T47D (cell line): ENCODE measurements around the gene APOB.

ENCODE experiments used
- DNase-seq, 2 experiments: peaks; one replicate each; pipeline versions ENCODE4 v3.0.0 to v3.0.0-alpha.2; 2011 to 2012; ENCODE audit warnings: low read depth in 1 of 2, low spot score in 1 of 2
- JUND ChIP-seq: IDR thresholded peaks from 2 replicates; pipeline ENCODE4 v1.6.1; 2012; ENCODE audit warnings: low read depth
- in situ Hi-C: cut with HindIII; loops from 2 replicates; pipeline ENCODE4 v1.10.0; 2016; ENCODE audit warnings: low sequenced_read_pairs, low pct_unique_long_range_greater_than_20kb

APOB gene

GRCh38 chr2:21024198-21024597, 19.7 kb downstream of the APOB start:
- no peak for TF ChIP-seq JUND
- in situ Hi-C loops, result no loop called here
- DNase-seq, result no peak

DNA sequence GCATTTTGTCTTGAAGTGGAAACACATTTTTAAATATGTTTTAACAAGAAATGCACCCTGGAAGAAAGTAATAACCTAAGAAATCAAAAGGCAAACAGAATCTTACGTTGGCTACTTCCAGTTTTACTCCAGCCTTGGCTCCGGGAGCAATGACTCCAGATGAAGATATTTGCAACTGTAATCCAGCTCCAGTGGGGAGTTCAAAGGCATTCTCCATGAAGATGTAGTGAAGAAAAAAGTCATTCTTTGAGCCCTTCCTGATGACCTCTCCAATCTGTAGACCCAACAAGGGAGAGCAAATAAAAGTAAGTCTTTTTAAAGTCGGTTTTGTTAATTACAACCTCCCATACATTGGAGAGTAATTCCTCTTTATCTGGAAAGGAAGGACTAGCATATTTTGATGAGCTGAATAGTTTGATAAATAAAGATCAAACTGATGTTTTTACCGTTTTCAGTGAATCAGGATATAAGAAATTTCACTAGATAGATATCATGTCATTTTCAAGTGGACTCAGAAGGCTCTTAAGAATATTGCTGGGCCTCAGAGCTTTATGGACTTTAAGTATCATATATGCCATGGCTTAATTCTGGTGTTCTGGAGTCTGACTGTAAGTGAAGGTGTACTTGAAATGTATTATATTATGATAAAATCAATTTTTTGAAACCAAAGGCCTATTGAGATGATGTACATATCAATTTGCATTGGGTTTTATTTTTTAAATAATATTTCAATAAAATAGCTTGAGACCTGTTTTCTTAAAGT, 20.3 kb downstream of the APOB start:
- TF ChIP-seq JUND, result no peak
- in situ Hi-C loops, result no loop called here
- no peak for DNase-seq

- no peak for DNase-seq
- TF ChIP-seq JUND, result no peak
- in situ Hi-C loops, result no loop called here
Observed at GRCh38 chr2:21022792-21023367, 21.0 kb downstream of the APOB start.

DNA sequence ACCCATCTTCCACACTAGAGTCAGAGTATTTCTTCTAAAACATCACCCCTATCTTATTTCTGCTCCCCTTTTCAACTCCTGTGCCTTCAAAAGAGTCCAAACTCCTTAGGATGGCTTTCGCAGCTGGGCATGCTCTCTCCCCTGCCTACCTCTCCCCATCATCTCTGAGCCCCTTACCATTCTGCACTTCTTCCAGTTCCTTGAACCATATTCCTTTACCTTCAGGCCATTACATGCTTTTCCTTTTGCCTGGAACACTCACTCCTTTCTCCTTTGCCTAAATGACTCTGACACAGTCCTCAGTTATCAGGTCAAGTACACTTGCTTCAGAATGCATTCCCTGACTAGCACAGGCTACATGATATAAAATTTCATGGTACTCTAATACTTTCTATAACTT, 22.4 kb downstream of the APOB start:
- TF ChIP-seq JUND, result no peak
- DNase-seq, result no peak
- in situ Hi-C loops, result no loop called here

DNA sequence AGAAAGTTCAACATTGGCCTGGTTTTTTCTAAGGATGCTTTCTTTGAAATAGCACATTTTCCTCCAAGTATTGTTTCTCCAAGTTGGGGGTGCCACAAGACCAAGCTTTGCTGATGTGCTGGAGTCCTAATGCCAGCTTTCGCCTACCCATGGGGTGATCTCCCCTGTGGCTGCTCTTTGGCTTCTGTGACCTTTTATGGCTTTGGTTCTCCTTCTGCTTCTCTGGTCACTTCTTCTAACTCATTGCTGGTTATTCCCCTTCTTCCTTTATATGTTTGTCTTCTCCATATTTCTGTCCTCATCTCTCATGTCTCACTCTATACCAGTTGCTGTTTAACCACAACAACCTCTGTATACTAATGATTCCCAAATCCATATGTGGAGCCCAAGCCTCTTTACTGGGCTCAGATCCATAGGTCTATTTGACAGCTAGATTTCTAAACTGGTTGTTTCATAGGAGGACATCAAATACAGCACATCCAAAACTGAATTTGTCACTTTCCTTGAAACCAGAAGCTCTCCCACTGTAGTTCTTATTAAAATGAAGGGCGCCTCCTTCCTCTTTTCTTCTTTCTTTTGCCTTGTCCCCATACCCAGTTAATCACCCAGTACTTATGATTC, 23.1 kb downstream of the APOB start:
- TF ChIP-seq JUND, result no peak
- no peak for DNase-seq
- in situ Hi-C loops, result no loop called here

DNA sequence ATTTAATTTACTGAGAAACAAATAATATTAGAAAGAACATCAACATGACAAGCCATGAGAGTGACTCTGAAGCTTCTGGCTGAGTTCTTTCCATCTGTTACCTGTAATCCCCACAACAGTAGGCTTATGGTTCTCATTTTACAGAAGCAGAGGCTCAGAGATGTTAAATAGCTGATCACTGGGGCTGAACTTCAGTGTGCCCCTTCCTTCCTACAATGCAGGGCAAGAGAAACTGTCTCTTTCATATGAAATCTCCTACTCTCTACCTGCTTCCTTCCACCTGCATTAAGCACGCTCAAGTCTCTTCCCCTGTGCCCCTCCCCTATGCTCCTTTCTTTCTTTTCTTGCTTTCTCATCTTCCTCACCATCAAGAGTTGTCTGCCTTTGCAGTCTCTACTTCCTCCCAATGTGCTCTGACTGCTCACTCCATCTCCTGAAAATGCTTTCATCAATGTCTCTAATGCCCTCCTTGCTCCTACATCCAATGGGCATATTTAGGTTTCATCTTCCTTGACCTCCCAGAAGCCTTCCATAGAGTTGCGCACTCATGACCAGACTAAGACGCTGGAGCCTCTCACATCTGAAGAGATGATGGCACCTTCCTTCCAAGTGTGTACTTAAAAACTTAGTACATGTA, 23.7 kb downstream of the APOB start:
- TF ChIP-seq JUND, result no peak
- DNase-seq, result no peak
- in situ Hi-C loops, result no loop called here

DNA sequence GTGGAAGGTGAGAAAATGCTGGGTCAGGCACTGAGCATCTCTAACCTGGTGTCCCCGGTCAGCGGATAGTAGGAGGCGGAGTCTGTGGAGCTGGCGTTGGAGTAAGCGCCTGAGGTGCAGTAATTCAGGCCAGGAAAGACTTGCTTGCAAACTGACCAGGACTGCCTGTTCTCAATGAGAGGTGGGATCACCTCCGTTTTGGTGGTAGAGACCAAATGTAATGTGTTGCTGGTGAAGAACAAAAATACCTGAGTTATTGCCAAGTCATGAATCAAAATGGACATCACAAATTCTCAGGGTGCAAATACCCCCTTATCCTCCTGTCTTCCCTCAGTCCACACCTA, 24.2 kb downstream of the APOB start:
- in situ Hi-C loops, result no loop called here
- no peak for TF ChIP-seq JUND
- DNase-seq, result no peak

DNA sequence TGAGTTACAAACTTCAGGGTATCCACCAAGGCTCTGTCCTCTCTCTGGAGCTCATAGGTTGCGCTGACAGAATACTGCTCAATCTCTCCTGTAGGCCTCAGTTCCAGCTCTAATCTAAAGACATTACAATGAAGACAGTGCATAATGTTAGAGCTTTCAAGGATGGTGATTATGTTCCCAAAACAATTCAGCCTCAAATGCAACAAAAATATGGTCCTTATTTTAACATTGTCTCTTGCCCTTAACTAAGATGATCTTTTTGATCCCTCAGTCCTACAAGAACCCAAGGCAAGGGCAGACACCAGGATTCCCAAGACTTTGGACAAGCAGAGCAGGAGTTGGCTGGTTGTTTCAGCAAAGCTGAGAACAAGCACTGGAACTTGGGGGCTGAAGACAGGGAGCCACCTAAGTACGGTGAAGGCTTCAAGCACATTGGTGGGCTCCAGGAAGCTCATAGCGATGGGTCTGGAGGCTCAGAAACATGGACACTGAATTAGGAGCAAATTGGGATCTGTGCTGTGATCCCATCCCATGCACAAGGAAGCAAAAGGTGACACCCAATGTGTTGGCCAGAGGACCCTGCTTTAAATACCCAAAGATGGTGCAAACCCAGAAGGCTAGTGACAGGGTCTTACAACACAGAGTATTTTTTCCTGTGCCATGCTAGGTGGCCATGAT, 24.7 kb downstream of the APOB start:
- in situ Hi-C loops, result no loop called here
- no peak for DNase-seq
- TF ChIP-seq JUND, result no peak

- in situ Hi-C loops, result no loop called here
- no peak for DNase-seq
- no peak for TF ChIP-seq JUND
Observed at GRCh38 chr2:21018290-21018689, 25.6 kb downstream of the APOB start.

DNA sequence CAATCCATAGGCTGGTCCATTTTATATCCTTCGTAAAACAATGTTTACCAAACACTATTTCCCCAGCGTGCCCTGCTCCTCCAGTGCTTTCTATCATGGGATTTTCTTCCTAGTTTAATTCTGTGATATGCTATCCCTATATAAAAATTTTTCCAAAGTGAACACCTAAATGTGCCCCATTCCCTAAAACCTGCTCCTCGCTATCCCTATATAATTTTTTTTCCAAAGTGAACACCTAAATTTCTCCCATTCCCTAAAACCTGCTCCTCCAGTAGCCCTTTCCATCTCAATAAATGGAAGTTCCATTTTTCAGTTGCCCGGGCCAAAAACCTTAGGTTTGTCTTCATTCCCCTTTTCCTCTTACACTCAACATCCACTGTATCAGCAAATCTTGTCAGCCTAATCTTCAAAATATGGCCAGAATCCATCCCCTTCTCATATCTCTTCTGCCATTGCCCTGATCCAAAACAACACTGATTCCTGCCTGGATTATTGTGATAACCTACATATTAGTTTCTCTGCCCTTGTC, 26.1 kb downstream of the APOB start:
- DNase-seq, result no peak
- in situ Hi-C loops, result no loop called here
- TF ChIP-seq JUND, result no peak

- no peak for TF ChIP-seq JUND
- DNase-seq, result no peak
- in situ Hi-C loops, result no loop called here
Observed at GRCh38 chr2:21015281-21015645, 28.6 kb downstream of the APOB start.
